NCI-H187 (cell line): ENCODE measurements around the gene AGAP3.

Experiments
- DNase-seq, 2 experiments: peaks; one replicate each; lab custom pipeline; 2025; lab: John Stamatoyannopoulos, UW

The AGAP3 gene

DNA sequence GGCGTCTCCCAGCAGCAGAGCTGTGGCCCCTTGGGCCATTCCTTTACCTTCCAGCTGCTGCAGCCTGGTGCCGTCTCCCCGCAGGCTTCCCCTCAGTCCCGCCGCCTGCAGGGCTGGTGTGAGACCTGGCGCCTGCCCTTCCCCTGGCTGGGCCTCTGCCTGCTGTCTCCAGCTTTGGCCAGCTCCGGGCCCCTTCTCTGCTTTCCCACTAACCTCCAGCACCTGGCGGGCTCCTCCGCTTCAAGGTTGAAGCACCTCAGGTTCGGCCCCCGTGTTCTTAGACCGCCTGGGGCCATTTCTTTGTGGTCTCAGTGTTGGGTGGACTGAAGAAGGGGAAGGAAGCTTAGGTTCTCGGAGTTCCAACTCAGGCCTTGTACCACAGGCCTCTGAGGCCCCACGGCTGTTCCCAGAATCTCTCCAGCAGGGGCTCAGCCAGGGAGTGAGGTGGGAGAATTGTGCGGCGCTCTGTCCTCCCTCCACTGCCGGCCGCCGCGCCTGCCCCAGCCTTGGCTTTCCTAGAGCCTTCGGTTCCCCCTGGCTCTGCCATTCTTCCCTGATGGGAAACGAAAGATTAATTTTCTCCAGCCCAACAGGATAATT lies 50.9 kb downstream of the AGAP3 start:
- DNase-seq: no peak

DNA sequence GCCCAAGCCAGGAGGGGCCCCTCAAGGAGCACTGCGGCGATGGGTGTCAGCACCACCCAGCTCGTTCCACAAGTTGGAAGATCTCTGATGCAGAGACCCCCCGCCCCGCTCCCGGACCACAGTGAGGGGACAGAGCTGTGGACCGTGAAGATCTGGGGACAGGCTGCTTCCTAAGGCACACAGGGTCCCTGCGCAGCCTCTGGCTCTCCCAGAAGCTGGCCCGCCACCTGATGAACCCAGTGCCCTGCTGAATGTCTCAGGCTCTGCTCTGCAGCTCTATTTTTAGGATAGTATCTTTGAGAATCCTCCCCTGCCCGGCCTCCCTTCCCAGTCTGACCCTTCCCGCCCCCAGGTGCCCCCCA lies 51.5 kb downstream of the AGAP3 start:
- no peak for DNase-seq

DNA sequence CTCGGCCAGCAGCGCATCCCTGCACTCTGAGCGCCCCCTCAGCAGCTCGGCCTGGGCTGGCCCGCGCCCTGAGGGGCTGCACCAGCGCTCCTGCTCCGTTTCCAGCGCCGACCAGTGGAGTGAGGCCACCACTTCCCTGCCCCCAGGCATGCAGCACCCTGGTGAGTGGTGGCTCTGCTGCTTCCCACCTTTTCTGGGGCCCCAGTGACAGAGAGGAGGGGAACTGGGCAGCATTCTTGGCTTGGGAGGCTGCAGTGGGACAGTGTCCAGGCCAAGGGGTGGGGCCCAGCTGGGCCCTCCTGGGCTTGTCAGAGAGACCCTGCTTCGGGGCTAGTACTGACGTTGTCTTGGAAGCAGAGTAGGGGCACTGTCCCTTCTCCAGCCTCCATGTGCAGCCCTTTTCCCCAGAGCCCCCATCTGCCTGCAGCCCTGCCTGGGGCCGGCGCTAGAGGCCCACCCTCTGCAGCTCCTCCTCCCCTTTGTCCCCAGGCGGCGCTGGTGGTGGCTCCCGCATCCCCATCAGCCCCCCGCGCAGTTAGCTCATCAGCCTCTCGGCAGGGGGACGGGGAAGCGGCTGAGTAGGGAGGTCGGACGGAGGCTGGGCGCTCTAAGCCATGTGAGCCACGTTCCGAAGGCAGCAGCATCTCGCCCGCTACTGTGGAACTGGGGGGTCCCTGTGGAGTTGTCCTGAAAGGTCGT lies 52.0 kb downstream of the AGAP3 start:
- DNase-seq: no peak

DNA sequence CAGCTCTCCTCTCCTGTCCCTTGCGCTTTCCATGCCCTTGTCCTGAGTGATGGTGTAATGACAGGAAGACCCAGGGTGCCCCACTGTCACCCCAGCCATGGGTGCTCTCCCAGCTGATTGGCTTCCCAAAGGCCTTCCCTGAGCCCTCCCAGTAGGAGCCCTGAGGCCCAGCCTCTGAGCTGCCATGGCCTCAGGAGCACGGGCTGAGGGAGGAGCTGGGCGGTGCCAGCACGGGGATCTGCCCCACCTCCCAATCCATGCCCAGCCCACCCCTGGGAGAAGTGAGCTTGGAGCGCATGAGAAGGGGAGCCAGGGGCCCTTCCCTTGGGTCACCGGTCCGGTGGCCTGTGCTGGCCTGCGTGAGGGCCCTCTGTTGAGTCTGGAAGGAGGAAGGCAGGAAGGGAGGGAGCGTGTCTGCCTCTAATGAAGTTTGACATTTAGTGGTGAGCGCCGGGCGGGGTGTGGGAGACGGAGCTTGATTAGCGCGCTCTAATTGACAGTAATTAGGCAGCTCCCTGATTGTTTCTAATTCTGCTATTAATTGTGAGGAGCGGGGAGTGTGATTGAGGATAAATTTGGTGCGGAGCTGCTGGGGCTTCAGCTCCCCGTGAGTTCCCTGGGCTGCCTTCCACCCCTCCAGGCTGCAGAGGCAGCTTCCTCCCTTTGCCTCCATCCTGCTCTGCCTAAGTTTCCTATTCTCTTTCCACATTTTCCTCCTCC lies 53.0 kb downstream of the AGAP3 start:
- no peak for DNase-seq

DNA sequence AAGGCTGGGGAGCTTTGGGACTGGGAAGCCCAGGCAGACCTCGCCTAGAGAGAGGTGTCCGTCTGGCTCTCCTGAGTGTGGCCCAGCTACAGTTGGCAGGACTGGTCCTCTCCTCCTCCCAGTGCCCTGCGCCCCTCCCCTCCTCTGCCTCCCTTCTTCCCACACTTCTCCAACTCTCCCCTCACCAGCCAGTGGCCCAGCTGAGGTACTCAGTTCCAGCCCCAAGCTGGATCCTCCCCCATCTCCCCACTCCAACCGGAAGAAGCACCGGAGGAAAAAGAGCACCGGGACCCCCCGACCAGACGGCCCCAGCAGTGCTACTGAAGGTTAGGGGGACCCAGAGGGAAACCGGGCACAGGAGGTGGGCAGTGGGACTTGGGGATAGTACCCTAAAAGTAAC lies 53.5 kb downstream of the AGAP3 start:
- DNase-seq: no peak

DNA sequence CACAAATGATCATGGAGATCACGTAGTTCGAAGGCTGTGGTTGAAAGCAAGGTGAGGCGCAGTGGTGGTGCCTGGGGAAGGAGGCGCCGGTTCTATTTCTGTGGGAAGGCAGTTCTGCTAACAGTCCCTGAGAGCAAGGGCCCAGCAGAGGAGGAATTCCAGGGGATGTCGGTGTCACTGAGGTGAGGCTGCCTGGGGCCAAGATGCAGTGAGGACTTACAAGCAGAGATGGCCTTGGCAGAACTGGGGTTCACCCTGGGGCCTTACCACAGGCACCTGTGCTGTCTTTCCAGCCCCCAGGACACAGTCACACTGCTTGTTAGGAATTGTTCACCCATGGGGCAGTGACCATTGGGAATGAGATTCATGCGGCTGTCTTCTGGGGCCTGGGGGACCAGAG lies 54.6 kb downstream of the AGAP3 start:
- DNase-seq: no peak

DNA sequence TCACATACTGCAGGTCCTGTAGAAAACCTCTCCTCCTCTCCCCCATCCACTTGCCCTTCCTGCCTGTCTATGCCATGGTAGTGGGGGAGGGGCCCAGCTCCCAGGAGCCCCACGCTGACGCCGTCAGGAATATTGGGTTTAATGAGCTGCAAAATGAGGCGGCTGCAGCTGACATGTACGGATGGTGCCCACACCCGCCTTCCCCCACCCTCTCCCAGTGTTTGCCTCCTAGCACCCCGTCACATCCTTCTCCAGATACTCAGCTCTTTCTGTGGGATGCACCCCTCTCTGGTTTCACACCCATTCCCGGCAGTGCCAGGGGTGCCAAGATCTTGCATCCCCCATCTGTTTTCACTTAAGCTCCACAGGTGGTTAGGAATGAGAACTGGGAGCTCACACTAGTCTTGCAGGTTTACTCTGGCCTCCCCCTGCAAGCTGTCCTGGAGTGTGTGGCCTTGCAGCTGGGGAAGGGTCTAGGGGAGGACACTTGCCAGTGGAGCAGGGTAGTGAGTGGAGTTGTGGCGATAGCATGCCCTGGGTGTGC lies 55.1 kb downstream of the AGAP3 start:
- DNase-seq: no peak

DNA sequence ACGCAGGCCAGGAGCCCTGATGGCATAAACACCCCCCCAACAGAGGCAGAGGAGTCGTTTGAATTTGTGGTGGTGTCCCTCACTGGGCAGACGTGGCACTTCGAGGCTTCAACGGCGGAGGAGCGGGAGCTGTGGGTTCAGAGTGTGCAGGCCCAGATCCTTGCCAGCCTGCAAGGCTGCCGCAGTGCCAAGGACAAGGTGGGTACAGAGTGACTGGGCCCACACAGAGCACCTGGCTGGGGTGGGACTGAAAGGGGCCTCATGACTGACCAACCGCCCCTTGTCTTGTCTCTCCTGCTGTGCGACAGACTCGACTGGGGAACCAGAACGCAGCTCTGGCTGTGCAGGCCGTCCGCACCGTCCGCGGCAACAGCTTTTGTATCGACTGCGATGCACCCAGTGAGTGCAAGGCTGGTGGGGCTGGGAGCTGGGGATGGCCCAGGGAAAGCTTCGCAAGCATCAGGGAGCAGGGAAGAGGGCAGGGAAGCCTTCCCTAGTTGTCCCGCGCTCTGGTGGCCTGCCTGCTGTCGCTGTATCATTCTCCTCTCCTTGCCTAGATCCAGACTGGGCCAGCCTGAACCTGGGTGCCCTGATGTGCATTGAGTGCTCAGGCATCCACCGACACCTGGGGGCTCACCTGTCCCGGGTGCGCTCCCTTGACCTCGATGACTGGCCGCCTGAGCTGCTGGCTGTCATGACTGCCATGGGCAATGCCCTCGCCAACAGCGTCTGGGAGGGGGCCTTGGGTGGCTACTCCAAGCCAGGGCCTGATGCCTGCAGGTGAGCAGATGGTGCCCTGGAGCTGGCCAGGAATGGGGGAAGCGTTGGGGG lies 55.8 kb downstream of the AGAP3 start:
- DNase-seq: no peak

DNA sequence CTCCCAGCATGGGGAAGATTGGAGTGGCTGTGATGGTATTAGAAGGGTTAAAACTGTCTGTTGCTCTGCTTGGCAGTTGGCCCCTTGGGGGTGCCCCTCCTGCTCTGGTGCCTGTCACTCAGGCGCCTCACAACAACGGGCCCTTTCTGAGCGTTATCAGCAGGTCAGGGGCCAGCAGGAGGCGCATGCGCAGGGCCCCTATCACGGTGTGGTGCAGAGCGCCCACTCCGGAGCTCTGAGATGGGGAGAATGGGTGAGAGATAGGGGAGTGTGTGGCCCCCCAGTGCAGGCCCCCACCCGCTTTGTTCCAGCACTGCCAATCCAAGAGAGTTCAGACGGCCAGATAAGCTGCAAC lies 56.4 kb downstream of the AGAP3 start:
- DNase-seq: no peak

DNA sequence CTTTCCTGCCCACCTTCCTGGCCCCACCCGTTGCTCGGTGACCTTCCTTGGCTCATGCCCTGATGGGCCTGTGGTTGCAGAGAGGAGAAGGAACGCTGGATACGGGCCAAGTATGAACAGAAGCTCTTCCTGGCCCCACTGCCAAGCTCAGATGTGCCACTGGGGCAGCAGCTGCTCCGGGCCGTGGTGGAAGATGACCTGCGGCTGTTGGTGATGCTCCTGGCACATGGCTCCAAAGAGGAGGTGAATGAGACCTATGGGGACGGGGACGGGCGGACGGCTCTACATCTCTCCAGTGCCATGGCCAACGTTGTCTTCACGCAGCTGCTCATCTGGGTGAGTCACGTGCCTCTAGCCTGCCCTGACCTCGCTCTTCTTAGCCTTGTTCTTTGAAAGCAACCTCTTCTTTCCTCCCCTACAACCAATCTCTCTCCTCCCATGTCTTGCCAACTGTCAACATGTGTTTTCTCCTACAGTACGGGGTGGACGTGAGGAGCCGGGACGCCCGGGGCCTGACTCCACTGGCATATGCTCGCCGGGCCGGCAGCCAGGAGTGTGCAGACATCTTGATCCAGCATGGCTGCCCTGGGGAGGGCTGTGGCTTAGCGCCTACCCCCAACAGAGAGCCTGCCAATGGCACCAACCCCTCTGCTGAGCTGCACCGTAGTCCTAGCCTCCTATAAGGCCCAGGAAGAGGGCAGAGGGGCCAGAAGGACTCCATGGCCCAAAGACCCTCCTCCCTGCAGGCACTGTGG lies 57.2 kb downstream of the AGAP3 start:
- DNase-seq: no peak

DNA sequence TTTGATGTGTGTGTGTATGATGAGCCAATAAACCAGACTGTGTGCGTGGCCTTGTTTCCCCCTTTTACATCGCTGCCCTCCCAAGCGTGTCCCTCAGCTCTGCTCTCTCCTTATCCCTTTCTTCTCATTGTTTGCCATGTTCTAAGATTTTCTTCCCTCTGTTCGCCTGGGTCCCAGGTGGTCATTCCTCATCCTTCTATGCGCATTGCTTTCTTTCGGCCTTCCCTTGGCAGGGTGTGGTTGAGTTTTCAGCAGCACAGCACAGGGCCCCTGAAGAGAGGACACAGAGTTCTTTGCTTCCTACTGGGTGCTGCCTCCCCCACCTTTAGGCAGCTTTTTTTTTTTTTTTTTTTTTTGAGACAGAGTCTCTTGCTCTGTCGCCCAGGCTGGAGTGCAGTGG lies 58.1 kb downstream of the AGAP3 start:
- DNase-seq: no peak

DNA sequence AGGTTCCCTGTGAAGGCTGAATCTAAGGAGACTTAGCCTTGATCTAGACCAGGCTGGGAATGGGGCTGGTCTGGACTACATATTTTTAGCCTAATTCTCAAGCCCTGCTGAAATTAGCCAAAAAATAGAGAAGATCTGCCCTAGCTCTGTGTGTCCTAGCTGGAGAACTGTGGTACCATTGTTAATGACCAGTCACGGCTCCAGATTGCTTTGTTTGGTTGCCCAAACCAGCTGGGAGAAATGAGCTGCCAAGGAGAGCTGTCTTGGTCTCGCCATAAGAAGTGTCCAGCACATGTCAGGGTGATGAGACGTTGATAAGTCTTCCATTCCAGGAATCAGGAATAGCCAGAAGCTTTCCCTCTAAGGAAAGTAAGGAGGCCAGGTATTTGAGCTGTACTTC lies 60.5 kb downstream of the AGAP3 start:
- DNase-seq: no peak

DNA sequence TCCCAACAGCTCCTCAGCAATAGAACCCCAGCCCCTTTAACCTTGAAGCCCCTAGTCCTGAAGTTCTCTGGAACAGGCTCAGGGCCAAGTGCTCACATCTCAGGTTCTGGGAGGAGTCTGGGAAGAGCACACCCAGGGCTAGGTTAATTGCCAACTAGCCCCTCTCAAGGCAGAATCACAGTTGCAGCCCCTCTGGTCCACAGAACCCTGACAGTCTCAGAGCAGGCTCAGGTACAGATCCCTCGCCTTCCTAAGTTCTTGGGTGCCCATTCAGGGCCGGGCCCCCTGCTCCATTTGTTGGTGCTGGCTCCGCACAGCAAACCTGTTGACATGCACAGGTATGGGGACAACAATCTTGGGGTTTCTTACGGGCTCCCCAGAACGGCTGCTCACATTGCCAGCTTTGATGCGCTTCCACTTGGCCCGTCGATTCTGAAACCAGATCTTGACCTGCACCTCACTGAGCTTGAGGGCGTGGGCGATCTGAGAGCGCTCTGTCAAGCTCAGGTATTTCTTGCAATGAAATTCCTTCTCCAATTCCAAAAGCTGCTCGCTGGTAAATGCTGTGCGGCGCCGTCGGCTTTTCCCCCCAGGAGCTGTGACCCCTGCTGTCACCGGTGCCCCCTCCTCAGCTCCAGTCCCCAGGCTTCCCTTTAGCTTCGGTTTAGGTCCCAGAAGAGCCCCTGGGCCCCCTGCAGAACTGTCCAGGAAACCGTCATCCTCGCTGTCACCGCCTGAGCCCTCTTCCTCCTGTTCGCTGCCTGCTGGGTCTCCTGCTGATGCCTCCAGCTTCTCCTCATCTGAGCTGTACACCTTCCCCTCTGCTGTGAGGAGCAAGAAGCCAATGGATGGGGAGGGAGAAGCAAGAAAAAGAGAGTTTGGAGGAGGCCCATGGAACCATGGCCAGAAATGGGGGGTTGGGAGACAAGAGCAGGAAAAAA lies 62.3 kb downstream of the AGAP3 start:
- DNase-seq: no peak

DNA sequence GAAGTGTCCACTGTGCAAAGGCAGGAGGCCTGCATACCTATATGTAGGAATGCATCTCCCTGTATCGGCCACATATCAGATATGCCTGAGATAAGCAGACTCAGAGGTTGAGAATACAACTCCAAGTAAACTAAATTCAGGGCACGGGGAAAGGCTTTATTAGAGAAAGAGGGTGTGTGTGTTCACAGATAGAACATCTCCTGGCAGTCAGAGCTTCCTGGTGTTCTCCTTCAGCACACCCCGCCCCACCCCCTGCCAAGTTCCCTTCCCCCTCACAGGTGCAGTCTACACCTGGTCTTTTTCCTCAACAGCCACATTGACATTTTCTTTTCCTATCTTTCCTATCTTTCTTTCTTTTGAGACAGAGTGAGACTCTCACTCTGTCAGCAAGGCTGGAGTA lies 64.1 kb downstream of the AGAP3 start:
- no peak for DNase-seq

DNA sequence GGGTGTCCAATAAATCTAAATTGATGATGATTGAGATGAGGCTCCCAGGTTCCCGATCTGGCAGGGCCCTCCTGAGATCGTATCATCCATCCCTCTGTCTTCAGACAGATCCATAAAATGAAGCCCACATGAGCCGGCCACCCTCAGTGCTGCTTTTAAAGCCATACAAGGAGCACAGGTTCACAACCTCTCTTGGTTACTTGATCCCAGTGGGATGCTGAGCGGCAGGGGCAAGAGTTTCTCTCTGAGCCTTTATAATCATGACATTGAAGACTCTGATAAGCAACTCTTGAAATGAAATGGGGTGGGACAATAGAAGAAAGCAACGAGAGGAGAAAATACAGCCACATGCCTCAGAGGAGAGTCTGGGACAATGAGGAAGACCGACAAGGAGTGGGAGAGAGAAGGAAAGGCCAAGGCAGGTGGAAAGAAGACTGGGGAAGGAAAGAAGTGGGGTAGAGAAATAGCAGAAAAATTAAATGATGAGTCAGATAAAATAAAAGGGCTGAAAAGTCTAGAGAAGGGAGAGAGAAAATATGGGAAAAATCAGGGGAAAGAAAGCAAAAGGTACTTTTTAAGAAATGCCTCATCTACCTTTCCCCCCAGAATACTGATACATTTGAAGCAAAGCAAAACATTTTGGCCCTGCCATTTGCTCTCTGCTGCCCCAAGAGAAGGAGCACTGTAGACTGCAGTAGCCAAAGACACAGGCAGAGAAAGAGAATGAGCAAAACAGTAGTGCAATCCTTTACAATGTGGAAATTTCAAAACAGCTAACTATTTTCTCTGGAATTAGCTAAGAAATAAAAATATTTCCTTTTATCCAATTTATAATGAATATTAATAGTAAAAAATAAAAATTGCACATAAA lies 66.6 kb downstream of the AGAP3 start:
- DNase-seq: no peak

DNA sequence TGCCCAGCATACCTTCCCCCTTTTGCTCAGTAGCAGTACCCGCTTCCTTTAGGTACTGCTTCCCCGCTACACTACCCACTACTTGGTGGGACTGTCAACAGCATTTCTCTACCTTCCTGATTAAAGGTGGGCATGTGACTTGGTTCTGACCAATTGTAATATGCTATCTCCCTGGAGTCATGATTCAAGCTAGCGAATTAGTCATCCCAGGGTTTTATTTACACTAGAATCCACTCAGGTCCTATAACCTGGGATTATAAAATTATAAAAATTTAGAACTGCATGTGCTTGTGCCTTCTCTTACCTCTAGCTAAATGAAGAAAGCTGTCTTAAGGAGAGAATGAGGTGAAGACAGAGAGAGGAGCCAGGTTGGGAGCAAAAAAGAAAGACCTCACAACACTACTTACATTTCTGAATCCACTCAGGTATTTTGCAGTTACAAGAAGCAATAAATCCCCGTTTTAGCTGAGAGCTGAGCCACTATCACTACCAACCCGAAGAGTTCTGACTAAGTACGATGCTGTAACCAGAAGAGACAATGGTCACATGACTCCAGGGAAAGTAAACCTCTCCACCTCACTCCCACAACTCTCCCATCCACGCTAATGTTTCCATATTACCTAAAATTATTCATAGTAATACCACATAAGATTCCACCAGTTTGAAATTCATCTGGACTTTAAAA lies 71.5 kb downstream of the AGAP3 start:
- no peak for DNase-seq

DNA sequence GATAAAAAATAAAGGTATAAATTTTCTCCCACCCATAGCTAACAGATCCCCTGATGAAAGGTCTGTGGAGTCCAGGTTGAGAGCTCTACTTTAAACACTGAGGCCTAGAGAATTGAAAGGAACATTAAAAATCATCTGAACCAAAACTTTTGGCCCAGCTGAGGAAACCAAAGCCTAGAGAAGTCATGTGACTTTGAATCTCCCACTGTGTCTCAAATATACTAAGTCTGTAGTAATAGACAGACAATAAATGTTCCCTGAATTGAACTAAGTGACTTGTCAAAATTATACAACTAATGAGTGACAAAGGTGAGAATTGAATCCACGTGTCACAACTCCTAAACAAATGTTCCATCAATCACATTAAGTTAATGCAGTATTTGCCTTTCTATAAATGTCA lies 75.5 kb downstream of the AGAP3 start:
- no peak for DNase-seq

DNA sequence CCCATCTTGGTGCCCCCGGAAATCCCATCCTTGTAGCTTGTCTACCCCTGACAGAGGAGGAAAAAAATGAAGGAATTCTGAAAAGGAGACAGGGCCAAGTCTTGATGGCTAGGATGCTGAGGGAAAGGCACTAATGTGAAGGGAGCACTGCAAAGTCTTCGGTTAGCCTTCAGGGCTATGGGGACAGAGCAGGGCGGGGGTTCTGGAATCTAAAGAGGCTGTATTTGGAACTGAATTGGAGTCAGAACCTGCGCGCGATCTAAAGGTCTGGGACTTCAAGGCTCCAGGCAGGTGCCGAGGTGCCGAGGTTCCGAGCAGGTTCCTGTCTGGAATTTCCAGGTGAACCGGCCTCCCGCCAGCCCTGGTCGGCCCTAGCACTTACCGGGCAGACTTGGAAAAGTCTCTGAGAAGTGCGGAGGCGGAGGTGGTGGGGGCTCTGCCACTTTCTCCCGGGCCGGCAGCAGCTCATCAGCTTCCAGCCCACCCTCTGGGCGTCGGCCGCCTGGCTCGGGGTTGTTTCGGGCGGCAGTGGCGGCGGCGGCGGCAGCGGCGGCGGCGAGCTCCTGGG lies 80.4 kb downstream of the AGAP3 start:
- no peak for DNase-seq
